GM19025 (cell line): ENCODE results near the gene VKORC1.

Experiments used
- ATAC-seq: cut with Tn5 transposase; IDR thresholded peaks from one replicate; pipeline ENCODE4 v1.9.1; 2021; ENCODE audit warnings: mild to moderate bottlenecking, low read depth, moderate library complexity; ENCODE audit not compliant: unreplicated experiment

The VKORC1 gene

DNA sequence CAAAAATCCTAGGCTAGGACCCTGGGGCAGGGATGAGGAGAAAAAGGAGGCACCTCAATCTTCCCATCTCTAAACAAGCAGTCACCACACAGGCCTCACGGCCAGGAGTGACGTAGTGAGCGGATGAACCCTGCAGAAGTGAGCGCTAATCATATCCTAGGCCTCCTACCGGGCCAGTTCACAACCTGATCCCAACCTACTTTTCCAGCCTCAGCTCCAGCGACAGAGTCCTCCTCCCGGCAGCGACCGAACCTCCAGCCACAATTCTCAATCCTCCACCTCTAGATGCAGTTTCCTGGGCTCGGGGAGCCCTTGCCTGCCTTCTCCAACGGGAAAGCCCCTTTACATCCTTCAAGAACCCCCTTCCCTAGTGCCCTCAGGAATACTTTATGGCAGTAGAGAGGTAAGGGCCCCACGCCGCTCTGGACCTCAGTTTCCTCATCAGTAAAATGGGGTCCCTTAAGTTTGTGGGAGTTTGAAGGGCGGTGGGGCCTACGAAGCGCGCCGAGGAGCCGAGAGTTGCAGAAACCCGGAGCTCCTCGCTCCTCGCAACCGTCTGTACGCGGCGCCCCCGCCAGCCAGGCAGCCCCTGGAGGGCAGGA is 22.0 kb downstream of the VKORC1 start:
- ATAC-seq, result no peak

DNA sequence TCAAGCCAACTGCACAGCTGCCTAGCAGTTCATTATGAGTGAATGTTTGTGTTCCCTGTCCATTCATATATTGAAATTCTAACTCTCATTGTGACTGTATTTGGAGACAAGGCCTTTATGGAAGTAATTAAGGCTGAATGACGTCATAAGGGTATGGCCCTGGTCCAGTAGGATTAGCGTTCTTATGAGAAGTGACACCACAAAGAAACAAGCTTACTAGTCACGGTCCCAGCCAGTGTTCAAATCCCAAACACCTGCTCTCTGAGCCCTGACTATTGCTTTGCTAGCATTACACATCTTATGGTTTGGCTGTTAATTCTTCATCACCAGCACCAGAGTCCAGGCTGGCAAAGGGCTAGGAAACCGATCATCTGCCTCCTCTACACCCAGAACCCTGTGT is 22.7 kb downstream of the VKORC1 start:
- ATAC-seq, result no peak

DNA sequence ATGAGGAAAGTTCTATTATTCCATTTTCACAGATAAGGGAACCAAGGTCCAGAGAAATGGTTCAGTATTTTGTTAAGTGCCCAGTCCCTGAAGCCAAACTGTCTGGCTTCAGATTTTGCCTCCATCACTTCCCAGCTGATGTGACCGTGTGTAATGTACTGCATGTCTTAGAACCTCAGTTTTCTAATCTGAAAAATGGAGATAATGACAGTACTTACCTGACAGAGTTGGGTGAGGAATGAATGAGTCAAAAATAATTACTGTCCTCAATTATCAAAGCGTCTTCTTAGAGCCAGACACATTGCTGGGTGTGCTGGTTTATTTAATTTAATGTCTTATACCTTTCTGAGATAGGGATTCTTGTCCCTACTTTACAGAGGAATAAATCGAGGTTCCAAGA is 27.3 kb downstream of the VKORC1 start:
- no peak for ATAC-seq

DNA sequence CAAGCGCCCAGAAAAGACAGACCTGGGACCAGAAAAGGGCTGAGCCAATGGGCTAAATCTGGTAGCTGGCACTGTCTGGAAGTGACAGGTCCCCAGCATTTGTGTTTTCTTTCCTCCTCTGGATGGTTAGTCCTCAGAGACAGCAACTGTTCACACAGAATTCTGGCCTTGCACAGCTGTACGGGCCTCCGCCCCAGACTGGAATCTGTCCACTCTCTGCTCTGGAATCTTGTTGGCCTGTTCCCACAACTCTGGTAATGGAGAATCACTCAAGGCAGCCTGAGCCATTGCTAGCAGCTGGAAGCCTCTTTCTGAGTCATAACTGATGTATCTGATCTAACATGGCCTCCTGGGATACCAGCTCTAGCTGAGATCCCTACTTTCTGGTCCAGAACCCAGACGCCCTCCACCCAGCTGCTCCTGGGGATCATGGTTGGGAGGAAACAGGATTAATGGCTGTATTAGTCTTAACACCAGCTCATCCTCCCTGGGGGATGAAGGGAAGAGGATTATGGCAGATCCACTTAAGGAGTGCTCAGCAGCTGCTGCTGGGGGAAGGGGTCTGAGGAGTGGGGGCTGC is 29.6 kb downstream of the VKORC1 start:
- no peak for ATAC-seq

DNA sequence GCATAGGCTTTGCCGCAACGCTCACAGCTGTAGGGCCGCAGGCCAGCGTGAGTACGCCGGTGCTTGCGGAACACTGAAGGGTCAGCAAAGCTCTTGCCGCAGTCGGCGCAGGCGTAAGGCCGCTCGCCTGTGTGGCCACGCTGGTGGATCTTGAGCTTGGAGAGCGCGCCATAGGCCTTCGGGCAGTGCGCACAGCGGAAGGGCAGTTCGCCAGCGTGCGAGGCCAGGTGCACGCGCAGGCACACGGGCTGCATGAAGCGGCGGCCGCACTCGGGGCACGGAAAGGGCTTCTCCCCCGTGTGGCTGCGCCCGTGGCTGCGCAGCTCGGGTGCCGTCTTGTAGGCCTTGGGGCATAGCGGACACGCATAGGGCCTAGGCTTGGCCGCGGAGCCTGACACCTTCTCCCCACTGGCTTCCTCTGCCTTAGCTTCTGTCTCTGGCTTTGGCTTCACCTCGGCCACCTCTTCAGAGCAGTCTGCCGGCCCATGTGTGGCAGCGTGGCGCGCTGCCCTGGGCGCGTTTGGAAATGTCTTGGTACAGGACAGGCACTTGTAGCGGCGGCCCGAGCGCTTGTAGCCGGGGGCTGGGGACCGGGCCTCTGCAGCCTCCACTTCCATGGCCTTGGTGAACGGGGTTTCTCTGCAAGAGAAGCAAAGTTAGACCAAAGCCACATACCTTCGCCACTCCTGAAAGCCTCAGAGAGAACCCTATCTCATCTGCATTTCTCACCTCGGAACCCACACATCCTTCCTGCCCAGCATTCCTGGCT is 30.6 kb downstream of the VKORC1 start:
- no peak for ATAC-seq

DNA sequence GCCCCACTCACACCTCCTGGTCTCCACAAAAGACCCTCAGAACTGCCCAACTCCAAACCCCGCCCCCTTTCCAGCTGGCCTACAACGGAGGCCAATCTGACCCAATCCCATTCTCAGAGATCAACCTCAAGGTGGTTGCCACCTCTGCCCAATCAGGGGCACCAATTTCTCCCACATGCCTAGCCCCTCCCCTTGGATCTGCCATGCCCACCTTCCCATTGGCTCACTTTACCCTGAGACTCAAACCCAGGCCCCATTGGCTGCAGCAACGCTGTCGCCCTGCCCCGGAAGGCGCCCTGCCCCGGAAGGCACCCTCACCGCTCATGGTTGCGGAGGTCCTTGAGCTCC is 31.1 kb downstream of the VKORC1 start:
- no peak for ATAC-seq

DNA sequence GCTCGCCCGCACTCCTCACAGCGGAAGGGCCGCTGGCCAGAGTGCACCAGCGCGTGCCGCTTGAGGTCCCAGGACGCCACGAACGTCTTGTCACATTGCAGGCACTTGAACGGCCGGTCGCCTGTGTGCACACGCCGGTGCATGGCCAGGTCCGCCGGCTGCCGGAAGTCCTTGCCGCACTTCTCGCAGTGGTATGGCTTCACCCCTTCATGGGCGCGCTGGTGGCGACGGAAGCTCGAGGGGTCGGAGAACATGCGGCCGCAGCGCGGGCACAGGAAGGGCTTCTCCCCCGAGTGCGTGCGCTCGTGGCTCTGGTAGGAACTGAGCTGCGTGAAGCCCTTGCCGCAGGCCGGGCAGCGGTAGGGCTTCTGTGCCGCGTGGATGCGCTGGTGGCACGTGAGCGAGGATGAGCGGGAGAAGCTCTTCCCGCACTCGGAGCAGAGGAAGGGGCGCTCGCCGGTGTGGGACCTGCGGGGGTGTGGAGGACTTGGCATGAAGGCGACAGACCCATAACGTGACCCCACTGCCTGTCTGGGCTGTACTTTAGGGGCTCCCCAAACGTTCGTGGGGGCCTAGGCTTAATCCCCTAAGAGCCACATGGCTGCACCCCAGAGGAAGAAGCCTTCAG is 32.7 kb downstream of the VKORC1 start:
- ATAC-seq, result no peak

DNA sequence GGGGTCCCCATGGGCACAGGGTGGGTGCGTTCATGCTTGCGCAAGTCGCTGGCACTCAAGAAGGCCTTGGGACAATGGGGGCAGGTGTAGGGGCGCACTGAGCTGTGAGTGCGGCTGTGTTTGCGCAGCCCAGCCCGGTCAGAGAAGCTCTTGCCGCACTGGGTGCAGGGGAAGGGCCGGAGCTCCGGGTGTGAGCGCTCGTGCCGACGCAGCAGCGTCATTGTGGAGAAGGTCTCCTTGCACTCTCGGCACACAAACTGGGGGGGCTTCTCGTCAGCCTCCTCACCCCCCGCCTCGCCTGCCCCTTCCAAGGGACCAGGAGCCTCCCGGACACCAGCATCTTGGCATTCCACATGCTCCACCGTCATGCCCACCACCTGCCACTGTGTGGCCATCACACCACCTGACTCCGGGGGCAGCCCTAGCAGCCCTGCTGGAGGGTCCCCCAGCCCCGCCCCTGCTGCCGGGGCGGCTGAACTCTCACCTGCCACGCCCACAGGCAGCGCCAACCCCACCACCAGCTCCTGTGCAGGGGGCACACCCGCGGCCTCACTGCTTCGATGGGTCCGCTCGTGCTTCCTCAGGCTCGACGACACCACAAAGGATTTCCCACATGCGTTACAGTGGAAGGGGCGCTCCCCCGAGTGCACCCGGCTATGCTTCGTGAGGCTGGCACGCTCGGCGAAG is 33.3 kb downstream of the VKORC1 start:
- no peak for ATAC-seq

DNA sequence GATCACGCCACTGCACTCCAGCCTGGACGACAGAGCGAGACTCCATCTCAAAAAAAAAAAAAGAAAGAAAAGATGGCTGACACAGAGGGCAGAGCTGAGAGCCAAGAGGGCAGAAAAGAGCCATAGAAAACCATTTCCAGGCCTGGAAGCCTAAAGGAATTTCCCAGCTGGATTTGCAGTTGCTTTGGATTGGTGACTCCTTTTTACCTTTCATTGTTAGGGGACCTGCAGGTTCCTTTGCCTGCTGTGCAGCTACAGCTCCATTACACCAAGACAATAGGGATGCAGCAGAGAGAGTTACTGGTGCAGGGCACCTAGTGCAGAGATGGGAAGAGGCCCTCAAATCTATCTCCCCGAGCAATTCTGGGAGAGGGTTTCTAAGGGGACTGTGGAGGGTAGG is 39.0 kb downstream of the VKORC1 start:
- no peak for ATAC-seq

DNA sequence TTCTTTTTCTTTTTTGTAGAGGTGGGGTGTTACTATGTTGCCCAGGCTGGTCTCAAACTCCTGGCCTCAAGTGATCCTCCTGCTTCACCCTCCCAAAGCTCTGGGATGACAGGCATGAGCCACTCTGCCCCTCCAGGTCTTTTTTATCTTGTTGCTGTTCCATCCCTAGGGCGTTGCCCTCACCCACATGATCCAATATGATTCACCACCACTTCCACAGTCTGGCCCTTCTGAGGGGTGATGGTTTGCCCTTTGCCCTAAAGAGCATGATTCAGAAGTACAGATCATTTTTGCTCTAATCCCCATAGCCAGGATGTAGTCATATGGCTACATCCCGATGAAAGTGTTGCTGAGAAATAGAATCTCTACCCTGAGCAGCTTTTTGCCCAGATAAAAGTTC is 42.5 kb downstream of the VKORC1 start:
- ATAC-seq, result no peak

DNA sequence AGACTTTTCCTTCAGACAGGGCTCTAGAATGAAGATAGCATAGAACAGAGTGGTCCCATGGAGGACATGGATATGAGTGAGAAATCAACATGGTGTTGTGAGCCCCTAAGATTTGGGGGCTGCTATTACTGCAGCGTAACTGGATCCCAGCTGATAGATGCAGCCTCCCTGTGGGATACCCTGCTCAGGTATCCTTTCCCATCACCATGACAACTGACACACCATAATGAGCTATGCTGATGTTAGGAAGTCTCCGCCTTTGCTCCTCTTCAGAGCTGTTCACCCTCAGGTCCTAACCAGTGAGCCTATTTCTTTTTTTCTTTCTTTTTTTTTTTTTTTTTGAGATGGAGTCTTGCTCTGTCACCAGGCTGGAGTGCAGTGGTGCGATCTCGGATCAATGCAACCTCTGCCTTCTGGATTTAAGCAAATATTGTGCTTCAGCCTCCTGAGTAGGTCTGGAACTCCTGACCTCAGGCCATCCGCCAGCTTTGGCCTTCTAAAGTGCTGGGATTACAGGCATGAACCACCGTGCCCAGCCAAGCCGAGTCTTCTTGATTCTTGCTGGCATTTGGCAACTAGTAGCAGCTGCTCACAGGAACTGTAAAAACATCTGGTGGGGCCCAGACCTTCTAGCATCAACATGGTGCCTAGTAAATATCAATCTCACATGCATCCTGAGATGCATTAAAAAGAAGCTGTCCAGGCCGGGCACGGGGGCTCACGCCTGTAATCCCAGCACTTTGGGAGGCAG is 44.1 kb downstream of the VKORC1 start:
- ATAC-seq, result no peak

DNA sequence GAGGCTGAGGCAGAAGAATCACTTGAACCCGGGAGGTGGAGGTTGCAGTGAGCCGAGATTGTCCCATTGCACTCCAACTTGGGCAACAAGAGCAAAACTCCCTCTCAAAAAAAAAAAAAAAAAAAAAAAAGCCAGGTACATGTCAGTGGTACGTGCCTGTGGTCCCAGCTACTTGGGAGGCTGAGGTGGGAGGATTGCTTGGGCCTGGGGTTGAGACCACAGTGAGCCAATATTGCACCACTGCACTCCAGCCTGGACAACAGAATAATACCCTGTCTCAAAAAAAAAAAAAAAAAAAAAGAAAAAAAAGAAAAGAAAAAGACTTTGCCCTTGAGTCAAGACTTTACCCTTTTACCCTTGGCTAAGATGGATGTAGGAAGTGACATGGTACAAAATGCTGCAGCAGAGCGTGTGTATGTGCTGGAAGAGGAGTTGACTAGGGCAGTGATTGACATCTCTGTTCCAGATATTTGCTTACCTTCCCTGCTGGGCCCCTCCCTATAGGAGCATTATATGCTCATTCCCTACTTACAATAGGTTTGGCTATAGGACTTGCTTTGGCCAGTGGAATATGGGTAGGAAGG is 50.6 kb downstream of the VKORC1 start:
- ATAC-seq, result no peak

DNA sequence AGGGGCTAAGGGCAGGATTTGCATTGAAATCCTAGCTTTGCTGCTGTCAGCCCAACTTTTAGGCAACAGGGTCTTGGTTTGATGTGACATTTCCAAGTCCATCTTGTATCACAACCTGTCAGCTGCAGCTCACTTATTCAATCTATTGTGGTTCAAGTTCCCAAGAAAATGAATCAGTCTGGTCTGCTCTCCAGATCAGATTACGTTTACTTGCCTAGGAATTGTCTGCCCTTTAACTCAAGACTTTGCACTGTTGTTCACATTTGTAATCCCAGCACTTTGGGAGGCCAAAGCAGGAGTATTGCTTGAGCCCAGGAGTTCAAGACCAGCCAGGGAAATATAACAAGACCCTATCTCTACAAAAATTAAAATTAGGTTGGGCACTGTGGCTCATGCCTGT is 51.2 kb downstream of the VKORC1 start:
- no peak for ATAC-seq

DNA sequence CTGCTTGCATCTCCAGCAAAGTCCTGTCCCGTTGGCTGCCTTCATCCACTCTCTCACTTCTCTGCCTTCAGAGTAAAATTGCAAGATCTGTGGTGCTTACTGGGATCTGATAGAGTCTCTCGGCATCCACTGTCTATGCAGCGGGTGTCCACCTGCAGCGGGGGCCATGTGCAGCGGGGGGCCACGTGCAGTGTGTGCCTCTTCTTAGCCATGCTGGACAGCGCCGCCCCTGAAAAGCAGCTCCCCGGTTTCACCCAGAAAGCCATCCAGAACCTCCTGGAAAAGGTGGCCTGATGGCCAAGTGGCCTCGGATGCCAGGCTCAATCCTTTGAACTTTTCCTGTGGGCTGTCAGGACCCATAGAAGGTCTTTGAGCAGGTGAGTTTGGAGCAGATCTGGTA is 51.7 kb downstream of the VKORC1 start:
- no peak for ATAC-seq
